COLO668 (cell line): ENCODE results near the gene PHF21A.
A peak's percentile ranks its signal among the peaks of the same experiment; 100 is the strongest.

Source experiments
- DNase-seq: peaks from one replicate; lab custom pipeline; 2025; ENCODE audit not compliant: unreplicated experiment; lab: John Stamatoyannopoulos, UW

Gene PHF21A

DNA sequence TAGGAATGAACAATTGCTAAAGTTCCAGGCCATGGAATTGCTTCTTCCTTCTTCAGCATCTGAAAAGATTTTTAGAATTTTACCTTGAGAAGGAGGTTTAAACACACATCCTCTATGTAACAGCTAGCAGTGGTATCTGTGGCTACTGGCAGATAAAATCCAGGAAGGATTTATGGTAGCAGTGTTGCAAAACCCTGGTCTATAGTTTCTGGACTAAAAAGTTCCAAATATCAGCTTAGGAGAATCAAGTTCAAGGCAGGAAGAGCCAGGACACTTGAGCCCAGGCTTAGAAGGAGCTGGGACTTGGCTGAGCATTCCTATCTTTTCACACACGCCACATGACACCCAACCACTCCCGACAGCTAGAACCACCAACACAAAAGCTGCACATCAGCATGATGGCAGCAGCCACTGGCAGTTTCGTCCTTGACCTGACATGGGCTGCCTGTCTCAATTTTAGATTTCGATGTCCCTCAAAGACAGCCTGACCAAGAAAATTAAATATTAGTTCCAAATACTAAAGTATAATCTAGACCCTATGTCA, 184.7 kb downstream of the PHF21A start:
- DNase-seq: no peak

DNA sequence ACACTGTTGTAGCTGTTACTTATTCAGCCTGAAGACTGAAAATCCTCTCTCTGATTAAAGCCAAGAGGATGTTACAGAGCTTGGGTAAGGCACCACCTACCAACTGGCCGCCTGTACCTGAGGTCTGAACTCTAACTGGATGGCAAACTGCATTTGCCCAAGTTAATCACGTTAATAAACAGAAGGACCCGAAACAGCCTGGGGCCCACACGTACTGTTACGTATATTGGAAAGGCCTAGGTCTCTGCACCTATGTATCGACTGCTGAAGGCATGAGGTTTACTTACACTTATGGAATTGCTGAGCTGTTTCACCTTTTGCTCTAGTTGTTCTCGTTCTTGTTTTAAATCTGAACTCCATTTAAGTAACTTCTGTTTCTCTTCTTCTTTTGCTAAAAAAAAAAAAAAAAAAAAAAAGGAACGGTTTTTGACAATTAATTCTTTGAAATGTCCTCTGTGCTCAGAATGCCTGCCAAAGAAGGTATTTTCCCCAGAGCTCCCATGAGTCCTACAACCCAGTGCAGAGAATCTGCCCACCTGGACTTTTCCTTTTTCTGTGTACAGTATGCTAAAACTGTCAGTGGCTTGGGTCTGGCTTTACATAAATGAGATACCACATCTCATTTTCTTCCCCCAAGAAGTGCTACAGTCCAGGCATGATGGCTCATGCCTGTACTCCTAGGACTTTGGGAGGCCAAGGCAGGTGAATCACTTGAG, 185.7 kb downstream of the PHF21A start:
- no peak for DNase-seq

DNA sequence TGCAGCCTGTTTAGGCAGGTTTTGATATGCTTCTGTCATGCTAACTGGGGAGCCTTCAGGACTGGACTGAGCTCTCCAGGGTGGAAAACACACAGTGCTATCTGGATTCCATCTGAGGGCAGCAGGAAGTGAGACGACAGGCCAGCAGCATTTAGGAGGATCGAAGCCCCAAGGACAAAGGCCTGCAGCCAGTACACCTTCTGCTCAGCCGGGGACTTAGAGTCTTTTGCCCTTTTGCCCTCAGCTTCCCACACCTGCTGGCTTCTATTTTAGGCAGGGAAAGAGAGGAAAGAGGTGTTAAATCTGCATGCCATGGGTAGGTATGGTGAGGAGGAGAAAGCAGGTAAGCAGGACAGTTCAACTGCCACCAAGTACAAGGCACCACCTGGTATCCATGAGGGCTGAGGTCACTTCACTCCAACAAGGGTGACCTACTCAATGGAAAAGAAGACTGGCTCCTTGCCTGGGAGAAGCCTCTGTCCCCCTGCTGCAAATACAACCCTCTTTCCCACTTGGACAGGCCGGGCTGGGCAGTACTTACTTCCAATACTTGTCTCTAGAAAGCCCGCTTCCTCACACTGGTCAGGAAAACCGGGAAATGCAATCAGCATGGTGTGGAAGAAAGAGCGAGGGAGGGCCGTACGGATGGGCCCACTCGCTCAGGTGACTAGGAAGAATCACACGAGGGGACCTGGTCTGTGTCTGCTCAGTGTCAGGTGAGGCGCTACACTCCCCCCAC, 186.5 kb downstream of the PHF21A start:
- no peak for DNase-seq

DNA sequence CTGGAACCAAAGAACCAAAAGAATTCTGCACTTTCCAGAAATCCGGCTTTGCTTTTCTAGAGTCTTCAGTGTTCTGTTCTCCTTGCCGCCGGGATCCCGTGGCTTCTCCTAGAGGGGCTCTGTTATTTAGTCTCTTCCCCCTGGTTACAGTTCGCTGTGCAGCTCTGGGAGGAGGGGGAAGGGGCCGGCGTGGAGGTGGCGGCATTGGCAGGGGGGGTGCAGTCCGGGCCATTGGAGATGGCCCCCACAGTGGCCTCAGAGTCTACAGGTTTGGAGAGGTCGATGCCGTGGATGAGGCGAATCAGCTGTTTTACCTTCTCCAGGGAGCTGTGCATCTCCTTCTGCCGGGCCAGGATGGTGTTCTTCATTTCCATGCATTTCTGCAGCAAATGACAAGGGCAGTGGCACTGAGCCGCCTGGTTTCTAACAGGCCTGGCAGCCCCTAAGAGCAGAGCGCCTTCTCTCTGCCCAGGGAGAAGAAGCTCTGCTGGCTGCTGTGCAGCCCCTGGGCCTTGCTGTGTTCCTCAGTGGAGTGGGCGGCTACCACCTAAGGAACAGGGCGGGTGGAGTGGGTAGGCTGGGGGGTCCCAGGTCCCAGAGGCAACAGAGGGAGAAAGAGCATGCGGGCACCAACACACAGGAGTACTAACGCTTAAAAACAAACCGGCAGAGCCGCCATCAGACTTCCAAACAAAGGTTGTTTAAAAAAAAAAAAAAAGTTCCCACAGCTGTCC, 187.2 kb downstream of the PHF21A start:
- DNase-seq: no peak

DNA sequence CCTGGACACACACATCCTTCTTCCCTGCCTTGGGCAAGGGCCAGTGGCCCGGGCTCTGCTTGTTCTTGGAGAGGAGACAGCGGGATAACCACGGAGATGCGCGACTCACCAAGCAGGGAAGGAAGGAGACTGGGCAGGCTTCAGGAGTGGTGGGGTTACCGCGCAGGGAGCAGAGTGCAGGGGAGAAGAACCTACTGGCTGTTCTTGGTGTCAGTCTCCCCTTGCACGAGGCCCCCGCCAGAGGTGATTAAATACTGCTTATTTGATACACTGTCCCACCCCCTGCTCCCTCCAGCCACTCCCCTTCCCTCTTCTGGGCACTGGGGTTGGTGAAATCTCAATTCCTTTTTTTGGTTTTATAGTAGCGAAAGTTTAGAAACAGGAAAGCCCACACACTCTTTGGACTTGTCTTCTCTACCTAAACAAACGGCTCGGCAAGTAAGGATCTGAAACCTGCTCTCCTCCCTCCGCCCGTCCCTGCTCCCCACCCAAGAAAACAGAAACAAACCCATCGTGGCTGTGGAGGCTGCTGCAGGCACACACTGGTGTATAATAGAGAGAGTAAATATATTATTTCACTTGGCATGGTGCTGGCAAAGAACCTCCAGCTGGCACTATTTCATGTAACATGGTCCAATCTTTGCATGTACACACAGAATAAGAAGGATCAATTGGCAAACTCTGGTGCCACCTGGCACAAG, 188.0 kb downstream of the PHF21A start:
- no peak for DNase-seq

DNA sequence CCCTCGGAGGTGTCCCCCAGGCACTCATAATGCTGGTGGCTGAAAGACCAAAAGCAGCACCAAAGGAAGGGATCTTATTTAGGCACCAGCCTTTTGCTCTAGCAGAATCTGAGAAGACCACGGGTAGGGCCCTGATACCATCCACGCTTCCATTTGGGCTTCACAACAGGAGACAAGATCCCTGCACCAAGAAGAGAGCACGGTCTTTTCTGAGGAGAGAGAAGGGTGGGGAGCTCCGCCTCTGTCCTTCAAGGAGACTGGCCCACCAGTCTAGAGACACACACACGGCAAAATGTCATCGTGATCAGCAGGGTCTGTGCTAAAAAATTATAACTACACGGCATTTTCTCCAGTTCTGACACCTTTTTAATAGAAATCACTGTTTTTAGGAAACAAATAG, 189.0 kb downstream of the PHF21A start:
- no peak for DNase-seq

DNA sequence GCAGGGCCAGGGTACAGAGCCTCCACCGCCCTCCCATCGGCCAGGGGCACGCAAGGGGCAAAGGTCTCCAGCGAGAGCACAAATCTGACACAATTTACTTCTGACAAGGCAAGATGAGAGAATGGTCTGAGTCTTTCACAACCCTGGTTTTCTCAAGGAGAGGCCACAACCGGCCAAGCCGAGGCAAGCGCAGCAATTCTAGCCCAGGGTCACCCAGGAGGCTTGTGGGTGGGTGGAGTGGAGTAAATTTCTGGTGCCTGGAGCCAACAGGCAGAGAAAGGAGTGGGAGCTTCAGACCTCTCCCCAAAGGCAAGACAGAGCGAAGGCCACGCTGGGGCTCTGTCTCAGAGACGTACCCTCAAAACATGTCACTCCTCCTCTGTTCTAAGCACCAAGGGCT, 189.5 kb downstream of the PHF21A start:
- no peak for DNase-seq

DNA sequence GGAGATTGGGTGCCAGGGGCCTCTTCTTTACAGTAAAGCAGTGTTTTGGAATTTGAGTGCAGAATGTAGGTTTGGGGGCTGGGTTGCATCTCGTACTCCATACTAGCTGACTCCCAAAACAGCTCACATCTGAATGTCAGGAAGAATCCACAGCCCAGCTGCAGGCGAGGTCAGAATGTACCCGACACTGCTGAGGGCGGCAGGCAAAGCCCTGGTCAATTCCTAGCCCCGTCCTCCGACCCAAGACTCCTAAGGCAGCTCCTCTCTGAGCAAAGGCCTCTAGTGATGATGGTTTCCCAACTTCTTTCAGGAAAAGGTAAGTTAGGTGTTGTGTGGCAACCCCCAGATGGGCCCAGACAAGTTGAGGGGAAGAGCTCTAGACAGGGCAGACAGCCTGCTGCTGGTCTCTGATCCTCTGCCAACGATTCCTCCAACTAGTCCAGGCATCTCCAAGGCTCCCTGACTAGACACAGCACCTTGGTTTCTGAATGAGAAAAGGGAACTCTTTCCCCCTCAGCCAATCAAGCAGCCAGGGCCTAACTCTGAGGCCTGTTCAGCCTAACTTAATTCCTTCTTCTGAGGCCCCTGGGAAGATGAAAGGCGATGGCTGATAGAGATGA, 190.2 kb downstream of the PHF21A start:
- DNase-seq: no peak

DNA sequence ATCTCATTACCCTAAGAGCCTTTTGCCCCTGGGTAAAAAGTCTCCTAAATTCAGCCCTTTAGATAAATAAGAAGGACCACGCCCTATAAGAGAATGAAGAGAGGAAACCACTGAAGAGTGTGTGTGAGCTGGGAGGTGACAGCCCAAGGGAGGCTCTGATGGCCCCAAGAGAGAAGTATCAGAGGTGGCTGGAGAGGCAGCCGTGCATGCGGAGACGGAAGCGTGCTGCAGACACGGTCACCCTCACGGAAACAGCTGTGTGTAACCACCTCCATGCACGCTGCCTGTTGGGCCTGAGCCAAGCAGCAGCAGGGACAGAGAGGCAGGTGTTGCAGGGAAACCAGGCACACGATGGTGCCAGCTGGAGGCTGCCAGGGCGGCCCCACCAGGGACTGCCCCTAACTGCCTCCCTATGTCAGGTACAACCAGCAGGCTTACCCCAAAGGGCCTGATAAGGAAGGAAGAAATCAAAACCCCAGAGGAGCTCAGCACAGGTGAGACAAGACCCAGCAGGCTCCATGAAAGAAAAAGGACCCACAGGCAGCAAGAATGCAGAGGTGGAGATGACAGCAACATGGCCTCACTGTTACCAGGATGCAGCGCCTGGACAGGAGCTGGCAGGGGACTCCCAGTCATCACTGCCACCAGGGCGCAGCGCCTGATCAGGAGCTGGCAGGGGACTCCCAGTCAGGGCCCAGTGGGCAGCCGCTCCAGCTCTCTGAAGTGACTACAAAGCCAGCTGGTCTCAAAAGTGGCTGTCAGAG, 191.0 kb downstream of the PHF21A start:
- DNase-seq: peak; percentile 96

DNA sequence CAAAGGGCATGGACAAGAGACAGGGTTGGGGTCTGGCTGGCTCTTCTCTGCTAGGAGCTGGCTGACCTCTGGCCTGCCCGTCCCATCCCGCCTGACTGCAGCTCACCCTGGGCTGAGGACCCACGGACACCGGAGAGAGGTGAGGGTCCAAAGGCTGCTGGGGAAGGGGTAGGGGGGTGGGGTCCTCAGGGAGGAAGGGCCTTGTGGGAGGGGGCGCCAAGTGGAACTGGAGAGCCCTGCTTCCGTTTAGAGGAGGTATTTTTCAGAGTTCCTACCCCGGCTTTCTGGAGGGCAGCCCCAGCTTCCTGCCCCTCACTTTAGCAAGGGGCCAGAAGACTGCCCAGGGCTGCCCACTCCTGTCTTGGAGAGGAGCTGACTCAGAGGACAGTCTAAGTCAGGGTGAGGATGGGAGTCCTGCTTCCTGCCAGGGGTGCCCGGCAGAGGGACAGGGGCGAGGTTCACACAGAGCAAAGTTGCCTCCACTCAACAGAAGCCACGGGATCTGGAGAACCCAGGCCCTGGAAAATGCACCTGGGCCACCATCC, 191.7 kb downstream of the PHF21A start:
- DNase-seq: peak; percentile 67

DNA sequence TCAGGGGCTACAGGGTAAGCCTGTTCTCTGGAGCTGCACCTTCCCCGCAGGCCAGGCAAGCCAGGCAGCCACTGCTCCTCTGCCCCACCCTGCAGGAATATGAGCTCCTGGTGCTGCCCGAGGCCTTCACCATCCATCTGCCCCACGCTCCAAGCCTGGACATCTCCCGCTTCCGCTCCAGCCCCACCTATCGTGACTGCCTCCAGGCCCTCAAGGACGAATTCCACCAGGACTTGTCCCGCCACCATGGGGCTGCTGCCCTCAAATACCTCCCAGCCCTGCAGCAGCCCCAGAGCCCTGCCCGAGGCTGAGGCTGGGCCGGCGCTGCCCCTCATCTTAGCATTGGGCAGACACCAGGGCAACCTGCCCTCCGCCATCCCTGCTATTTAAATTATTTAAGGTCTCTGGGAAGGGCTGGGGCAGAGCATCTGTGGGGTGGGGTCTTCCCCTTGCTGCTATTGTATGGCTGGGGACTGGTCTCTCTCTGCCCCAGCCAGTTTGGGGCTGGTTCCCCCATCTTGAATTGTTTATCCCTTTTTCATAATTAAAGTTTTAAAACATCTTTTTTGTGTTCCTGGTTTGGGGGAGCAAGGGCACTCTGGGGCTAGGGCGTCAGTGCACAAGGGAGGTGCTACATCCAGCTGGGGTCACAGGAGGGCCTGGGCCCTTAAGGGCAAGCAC, 192.6 kb downstream of the PHF21A start:
- no peak for DNase-seq

DNA sequence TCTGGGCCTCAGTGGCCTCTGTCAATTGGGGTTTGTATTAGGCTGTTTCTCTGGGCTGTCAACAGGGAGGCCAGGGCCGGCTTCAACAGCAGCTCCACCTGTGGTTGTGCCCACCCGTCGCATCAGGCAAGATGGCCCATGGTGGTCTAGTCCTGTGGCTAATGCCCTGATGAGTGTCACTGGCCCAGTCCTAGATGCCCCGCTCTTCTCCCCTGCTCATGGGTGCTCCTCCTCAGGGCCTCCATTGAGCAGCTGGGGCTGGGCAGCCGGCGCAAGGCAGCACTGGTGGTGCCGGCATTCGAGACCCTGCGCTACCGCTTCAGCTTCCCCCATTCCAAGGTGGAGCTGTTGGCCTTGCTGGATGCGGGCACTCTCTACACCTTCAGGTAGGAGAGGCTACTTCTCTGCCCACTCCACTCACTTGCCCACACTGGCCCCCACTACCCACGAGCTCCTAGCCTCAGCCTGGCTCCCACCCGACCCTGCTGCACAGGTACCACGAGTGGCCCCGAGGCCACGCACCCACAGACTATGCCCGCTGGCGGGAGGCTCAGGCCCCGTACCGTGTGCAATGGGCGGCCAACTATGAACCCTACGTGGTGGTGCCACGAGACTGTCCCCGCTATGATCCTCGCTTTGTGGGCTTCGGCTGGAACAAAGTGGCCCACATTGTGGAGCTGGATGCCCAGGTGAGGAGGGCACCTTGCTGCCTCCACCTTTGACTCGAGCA, 193.4 kb downstream of the PHF21A start:
- no peak for DNase-seq

DNA sequence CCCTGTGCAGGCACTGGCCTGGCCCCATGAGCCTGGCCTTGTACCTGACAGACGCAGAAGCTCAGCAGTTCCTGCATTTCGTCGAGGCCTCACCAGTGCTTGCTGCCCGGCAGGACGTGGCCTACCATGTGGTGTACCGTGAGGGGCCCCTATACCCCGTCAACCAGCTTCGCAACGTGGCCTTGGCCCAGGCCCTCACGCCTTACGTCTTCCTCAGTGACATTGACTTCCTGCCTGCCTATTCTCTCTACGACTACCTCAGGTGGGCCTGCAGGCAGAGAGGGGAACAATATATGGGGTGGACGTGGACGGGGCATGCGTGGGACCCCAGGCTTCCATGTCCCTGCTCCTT, 193.9 kb downstream of the PHF21A start:
- no peak for DNase-seq

DNA sequence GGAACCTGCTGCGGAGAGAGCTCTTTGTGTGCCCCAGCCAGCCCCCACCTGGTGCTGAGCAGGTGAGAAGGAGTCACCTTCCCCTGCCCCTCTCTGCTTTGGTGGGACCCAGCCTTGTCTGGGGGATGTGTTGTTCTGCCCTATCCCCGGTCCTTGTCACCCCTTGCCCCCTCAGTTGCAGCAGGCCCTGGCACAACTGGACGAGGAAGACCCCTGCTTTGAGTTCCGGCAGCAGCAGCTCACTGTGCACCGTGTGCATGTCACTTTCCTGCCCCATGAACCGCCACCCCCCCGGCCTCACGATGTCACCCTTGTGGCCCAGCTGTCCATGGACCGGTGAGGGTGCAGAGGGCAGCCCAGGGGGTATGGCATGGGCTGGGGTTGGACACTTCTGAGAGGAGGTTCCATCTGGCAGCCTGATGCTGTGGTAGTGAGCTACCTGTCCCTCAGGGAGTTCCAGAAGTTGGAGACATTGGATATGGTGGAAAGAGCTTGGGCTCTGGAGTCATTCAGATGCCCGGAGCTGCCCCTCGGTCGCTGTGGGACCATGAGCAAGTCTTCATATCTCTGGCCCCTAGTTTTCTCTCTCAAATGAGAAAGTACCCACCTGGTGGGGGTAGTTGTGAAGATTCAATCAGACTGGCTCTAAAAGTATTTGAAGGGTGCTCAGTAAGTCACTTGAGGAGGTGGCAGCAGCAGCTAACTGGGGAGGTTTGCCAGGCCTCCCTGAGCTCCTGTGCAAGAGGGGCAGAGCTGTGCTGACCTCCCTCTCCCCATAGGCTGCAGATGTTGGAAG, 194.5 kb downstream of the PHF21A start:
- DNase-seq: no peak

DNA sequence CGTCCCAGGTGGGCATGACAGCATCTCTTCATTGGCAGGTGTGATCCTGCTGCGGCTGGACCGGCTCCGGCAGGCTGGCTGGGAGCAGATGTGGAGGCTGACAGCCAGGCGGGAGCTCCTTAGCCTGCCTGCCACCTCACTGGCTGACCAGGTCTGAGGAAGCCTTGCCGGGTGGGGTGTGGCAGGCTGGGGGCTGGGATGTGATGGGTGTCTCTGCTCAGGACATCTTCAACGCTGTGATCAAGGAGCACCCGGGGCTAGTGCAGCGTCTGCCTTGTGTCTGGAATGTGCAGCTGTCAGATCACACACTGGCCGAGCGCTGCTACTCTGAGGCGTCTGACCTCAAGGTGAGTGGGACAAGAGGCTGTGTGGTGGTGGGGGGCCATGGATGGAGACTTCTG, 195.3 kb downstream of the PHF21A start:
- DNase-seq: peak; percentile 15

DNA sequence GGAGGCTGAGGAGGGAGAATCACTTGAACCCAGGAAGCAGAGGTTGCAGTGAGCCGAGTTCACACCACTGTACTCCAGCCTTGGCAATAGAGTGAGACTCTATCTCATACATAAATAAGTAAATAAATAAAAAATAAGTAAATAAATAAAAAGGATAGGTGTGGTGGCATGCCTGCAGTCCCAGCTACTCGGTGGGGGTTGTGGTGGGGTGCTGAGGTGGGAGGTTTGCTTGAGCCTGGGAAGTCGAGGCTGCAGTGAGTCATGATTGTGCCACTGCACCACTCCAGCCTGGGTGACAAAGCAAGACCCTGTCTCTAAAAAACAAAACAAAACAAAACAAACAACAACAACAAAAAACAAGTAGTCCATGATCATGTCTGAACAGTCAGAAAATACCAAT, 195.7 kb downstream of the PHF21A start:
- no peak for DNase-seq

DNA sequence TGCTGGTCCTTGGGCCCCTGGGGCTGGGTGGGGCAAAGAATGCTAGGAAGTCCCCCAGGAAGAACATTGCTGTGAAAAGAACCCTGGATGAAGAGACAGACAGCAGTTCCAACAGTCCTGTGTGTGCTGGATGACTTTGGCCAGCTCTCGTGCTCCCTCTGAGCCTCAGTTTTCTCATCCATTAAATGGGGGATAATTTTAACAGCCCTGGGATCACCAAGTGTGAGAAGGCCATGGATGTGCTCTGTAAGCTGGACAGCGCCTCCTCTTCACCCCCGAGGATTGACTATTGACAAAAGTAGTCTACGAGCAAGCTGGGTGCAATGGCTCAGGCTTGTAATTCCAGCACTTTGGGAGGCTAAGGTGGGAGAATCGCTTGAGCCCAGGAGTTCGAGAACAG, 196.3 kb downstream of the PHF21A start:
- DNase-seq: no peak
